HEK293 (cell line): Measurements from ENCODE around the gene PET100.

Experiments used
- CTCF ChIA-PET: fragments of 350-600 bp; formaldehyde crosslinking; extraction: SDS; loops from one replicate; lab custom pipeline; 2021; ENCODE audit warnings: antibody characterized with exemption; lab: Yijun Ruan, JAX
- POLR2A ChIA-PET: fragments of 300-600 bp; formaldehyde crosslinking; extraction: SDS; loops from one replicate; lab custom pipeline; 2020; ENCODE audit warnings: antibody characterized with exemption, inconsistent platforms; lab: Yijun Ruan, JAX
- H3K27ac ChIP-seq: fragments of 200-500 bp; sonication (Bioruptor generic); 2 replicates; pipeline ENCODE4 v1.5.1; 2014; ENCODE audit warnings: low read depth, low read length, control low read depth, inconsistent platforms; ENCODE audit errors: extremely low read depth
- H3K36me3 ChIP-seq, 2 experiments: fragments of 200-500 bp in 1 of 2; sonication (Bioruptor generic) in 1 of 2; 1 replicate in 1 of 2; 2 replicates in 1 of 2; pipeline ENCODE4 v1.5.1; 2014 to 2017; ENCODE audit warnings: inconsistent platforms in 2 of 2, low read length in 2 of 2; ENCODE audit not compliant: control insufficient read depth in 2 of 2, insufficient read depth in 1 of 2
- H3K4me1 ChIP-seq: fragments of 200-500 bp; sonication (Bioruptor generic); 2 replicates; pipeline ENCODE4 v1.5.1; 2014; ENCODE audit warnings: mild to moderate bottlenecking, low read length, inconsistent platforms; ENCODE audit not compliant: control insufficient read depth, insufficient read depth
- H3K4me3 ChIP-seq: 2 replicates; pipeline ENCODE4 v1.5.1; 2011; ENCODE audit warnings: low read depth, mild to moderate bottlenecking, control low read depth, low read length, moderate library complexity
- H3K9me3 ChIP-seq: fragments of 200-500 bp; sonication (Bioruptor generic); 2 replicates; pipeline ENCODE4 v1.5.1; 2014; ENCODE audit warnings: low read depth, low read length, inconsistent platforms; ENCODE audit not compliant: control insufficient read depth, insufficient read depth
- HOXD13 ChIP-seq: sonication (generic); formaldehyde crosslinking; IDR thresholded peaks from 2 replicates; pipeline ENCODE4 v1.8.0; 2022; ENCODE audit warnings: missing genetic modification reagents, borderline replicate concordance
- KLF1 ChIP-seq: fragments of 450-650 bp; formaldehyde crosslinking; IDR thresholded peaks from 2 replicates; pipeline ENCODE4 v1.5.1; 2016; ENCODE audit warnings: missing biosample characterization, missing genetic modification characterization
- KLF10 ChIP-seq: fragments of 450-650 bp; IDR thresholded peaks from 2 replicates; pipeline ENCODE4 v1.5.1; 2018; ENCODE audit warnings: missing biosample characterization, mild to moderate bottlenecking, missing genetic modification characterization
- KLF16 ChIP-seq: fragments of 450-650 bp; formaldehyde crosslinking; IDR thresholded peaks from 2 replicates; pipeline ENCODE4 v1.5.1; 2017; ENCODE audit warnings: missing biosample characterization, missing genetic modification characterization
- KLF8 ChIP-seq: fragments of 450-650 bp; formaldehyde crosslinking; IDR thresholded peaks from 2 replicates; pipeline ENCODE4 v1.5.1; 2016; ENCODE audit warnings: missing biosample characterization, missing genetic modification characterization
- MEIS1 ChIP-seq: sonication (generic); formaldehyde crosslinking; IDR thresholded peaks from 2 replicates; pipeline ENCODE4 v1.8.1; 2022; ENCODE audit warnings: missing genetic modification reagents, mild to moderate bottlenecking, borderline replicate concordance
- OSR2 ChIP-seq: fragments of 450-650 bp; formaldehyde crosslinking; IDR thresholded peaks from 2 replicates; pipeline ENCODE4 v1.5.1; 2016; ENCODE audit warnings: missing biosample characterization, missing genetic modification characterization
- ZFP41 ChIP-seq: fragments of 450-650 bp; formaldehyde crosslinking; IDR thresholded peaks from 2 replicates; pipeline ENCODE4 v1.5.1; 2016; ENCODE audit warnings: missing biosample characterization, missing genetic modification characterization, borderline replicate concordance
- ZNF138 ChIP-seq: fragments of 450-650 bp; formaldehyde crosslinking; IDR thresholded peaks from 2 replicates; pipeline ENCODE4 v1.5.1; 2016; ENCODE audit warnings: missing biosample characterization, missing genetic modification characterization, borderline replicate concordance
- ZNF169 ChIP-seq: fragments of 450-650 bp; formaldehyde crosslinking; IDR thresholded peaks from 2 replicates; pipeline ENCODE4 v1.5.1; 2016; ENCODE audit warnings: missing biosample characterization, missing genetic modification characterization
- ZNF175 ChIP-seq: fragments of 450-650 bp; formaldehyde crosslinking; IDR thresholded peaks from 2 replicates; pipeline ENCODE4 v1.5.1; 2016; ENCODE audit warnings: missing biosample characterization, missing genetic modification characterization
- ZNF184 ChIP-seq: fragments of 450-650 bp; IDR thresholded peaks from 2 replicates; pipeline ENCODE4 v1.5.1; 2018; ENCODE audit warnings: missing biosample characterization, mild to moderate bottlenecking, missing genetic modification characterization
- ZNF292 ChIP-seq: fragments of 450-650 bp; formaldehyde crosslinking; IDR thresholded peaks from 2 replicates; pipeline ENCODE4 v1.5.1; 2016; ENCODE audit warnings: low read depth, missing biosample characterization, missing genetic modification characterization, borderline replicate concordance
- ZNF335 ChIP-seq: fragments of 450-650 bp; formaldehyde crosslinking; conservative IDR thresholded peaks from 2 replicates; pipeline ENCODE4 v1.5.1; 2016; ENCODE audit warnings: missing biosample characterization, missing genetic modification characterization
- ZNF423 ChIP-seq: fragments of 450-650 bp; formaldehyde crosslinking; IDR thresholded peaks from 2 replicates; pipeline ENCODE4 v1.5.1; 2016; ENCODE audit warnings: missing biosample characterization, missing genetic modification characterization
- ZNF501 ChIP-seq: fragments of 450-650 bp; formaldehyde crosslinking; IDR thresholded peaks from 2 replicates; pipeline ENCODE4 v1.5.1; 2016; ENCODE audit warnings: missing biosample characterization, missing genetic modification characterization
- ZNF544 ChIP-seq: fragments of 450-650 bp; formaldehyde crosslinking; IDR thresholded peaks from 2 replicates; pipeline ENCODE4 v1.5.0; 2017; ENCODE audit warnings: missing biosample characterization, missing genetic modification characterization
- ZNF596 ChIP-seq: fragments of 450-650 bp; IDR thresholded peaks from 2 replicates; pipeline ENCODE4 v1.5.0; 2018; ENCODE audit warnings: missing biosample characterization, mild to moderate bottlenecking, missing genetic modification characterization, moderate library complexity
- ZNF76 ChIP-seq: fragments of 450-650 bp; formaldehyde crosslinking; IDR thresholded peaks from 2 replicates; pipeline ENCODE4; 2016; ENCODE audit warnings: low read depth, missing biosample characterization, missing genetic modification characterization, borderline replicate concordance
- ZNF791 ChIP-seq: fragments of 450-650 bp; formaldehyde crosslinking; IDR thresholded peaks from 2 replicates; pipeline ENCODE4 v1.5.1; 2016; ENCODE audit warnings: missing biosample characterization, missing genetic modification characterization
- ZSCAN30 ChIP-seq: fragments of 450-650 bp; IDR thresholded peaks from 2 replicates; pipeline ENCODE4 v1.5.1; 2018; ENCODE audit warnings: missing biosample characterization, mild to moderate bottlenecking, missing genetic modification characterization, moderate library complexity
- TF ChIP-seq, protein P1 (sequence below): fragments of 450-650 bp; formaldehyde crosslinking; IDR thresholded peaks from 2 replicates; pipeline ENCODE4 v1.5.1; 2016; ENCODE audit warnings: missing biosample characterization, missing genetic modification characterization
- TF ChIP-seq, protein P2 (sequence below): fragments of 450-650 bp; formaldehyde crosslinking; optimal IDR thresholded peaks from 2 replicates; pipeline ENCODE3; 2016; ENCODE audit warnings: missing biosample characterization, mild to moderate bottlenecking, missing genetic modification characterization
- TF ChIP-seq, protein P3 (sequence below): fragments of 450-650 bp; formaldehyde crosslinking; IDR thresholded peaks from 2 replicates; pipeline ENCODE4 v1.5.1; 2016; ENCODE audit warnings: missing biosample characterization, missing genetic modification characterization
- TF ChIP-seq, protein P4 (sequence below): fragments of 450-650 bp; formaldehyde crosslinking; IDR thresholded peaks from 2 replicates; pipeline ENCODE4 v1.5.1; 2016; ENCODE audit warnings: missing biosample characterization, missing genetic modification characterization
- TF ChIP-seq, protein P5 (sequence below): fragments of 450-650 bp; formaldehyde crosslinking; IDR thresholded peaks from 2 replicates; pipeline ENCODE4 v1.5.1; 2016; ENCODE audit warnings: missing biosample characterization, missing genetic modification characterization, low read depth
- TF ChIP-seq, protein P6 (sequence below): fragments of 450-650 bp; formaldehyde crosslinking; IDR thresholded peaks from 2 replicates; pipeline ENCODE4 v1.5.1; 2016; ENCODE audit warnings: missing biosample characterization, missing genetic modification characterization

PET100 gene, protein sequence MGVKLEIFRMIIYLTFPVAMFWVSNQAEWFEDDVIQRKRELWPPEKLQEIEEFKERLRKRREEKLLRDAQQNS

DNA sequence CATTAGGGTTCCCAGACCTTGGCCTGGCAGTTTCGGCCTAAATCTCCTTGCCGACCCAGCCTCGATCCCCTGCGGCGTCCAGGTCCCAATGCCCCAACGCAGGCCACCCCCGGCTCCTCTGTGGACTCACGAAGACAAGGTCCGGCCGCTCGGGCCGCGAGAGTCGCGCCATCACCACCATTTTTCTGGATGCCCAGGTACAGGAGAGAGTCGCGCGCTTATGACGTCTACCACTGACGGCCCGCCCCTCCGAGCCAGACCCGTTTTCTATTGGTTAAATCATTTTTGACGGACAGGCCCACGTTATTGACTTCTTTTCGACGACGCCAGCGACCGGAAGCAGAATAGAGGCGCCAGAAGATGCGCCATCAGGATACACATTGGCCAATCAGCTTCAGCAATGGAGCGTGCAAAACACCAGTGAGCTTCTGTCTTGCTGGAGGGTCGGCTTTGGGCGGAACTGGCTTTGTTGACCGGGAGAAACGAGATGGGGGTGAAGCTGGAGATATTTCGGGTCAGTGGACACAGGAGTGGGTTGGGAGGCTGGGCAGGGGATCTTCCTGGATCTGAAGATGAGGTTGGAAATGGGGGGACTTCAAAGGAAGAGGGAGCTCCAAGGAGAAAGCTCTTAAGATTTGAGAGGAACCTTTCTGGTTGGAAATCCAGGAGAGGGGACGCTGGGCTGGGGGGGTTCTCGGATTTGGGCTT lies at the start of gene PET100, which contains the start of gene XAB2:
TSS of gene PET100 (plus strand) at position 447 of the 708 bp plus-strand sequence. CDS start at position 488, 41 bp downstream.
TSS of gene XAB2 (minus strand) at position 199 of the 708 bp plus-strand sequence. CDS start at position 181, 18 bp downstream.
- Histone ChIP-seq H3K9me3 (no peaks in the 10 kb centered on the region), H3K36me3 (peaks cover 0 to 41% of the 10 kb centered on the region in 2 experiments; a peak in 2 of 3 replicates), H3K4me1 (peaks cover 4% of the 10 kb centered on the region; the same call in 1 of the 2 replicates), H3K27ac (no peak within 1 kb of the TSS; the same call in 1 of the 2 replicates), H3K4me3 (peak within 1 kb of the TSS; percentile 91)
- POLR2A ChIA-PET, result interaction anchor here (0.6 to 1.9 kb wide), 15 partner anchors 8 to 550 kb away, joined by 3 to 14 read pairs (median 4); partner anchors contain the start of genes CAMSAP3, LRRC8E and TIMM44
- CTCF ChIA-PET, result interaction anchor here (0.6 to 1.6 kb wide), 4 partner anchors 51 to 175 kb away, joined by 3 to 7 read pairs (median 4); partner anchors contain the start of gene TRAPPC5
- TF ChIP-seq, protein P1, sequence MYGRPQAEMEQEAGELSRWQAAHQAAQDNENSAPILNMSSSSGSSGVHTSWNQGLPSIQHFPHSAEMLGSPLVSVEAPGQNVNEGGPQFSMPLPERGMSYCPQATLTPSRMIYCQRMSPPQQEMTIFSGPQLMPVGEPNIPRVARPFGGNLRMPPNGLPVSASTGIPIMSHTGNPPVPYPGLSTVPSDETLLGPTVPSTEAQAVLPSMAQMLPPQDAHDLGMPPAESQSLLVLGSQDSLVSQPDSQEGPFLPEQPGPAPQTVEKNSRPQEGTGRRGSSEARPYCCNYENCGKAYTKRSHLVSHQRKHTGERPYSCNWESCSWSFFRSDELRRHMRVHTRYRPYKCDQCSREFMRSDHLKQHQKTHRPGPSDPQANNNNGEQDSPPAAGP (tag by site-specific recombination), result peak; percentile 11; the same call in 1 of the 2 replicates
- no peak for TF ChIP-seq ZNF791 (tag by site-specific recombination)
- peak; percentile 63 for TF ChIP-seq ZNF335 (tag by site-specific recombination)
- TF ChIP-seq, protein P2, sequence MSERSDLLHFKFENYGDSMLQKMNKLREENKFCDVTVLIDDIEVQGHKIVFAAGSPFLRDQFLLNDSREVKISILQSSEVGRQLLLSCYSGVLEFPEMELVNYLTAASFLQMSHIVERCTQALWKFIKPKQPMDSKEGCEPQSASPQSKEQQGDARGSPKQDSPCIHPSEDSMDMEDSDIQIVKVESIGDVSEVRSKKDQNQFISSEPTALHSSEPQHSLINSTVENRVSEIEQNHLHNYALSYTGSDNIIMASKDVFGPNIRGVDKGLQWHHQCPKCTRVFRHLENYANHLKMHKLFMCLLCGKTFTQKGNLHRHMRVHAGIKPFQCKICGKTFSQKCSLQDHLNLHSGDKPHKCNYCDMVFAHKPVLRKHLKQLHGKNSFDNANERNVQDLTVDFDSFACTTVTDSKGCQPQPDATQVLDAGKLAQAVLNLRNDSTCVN (tag by site-specific recombination), result no peak
- peak; percentile 20; the same call in 1 of the 2 replicates for TF ChIP-seq ZSCAN30 (tag by site-specific recombination)
- TF ChIP-seq ZNF292, result no peak
- no peak for TF ChIP-seq OSR2 (tag by site-specific recombination)
- TF ChIP-seq KLF1 (tag by site-specific recombination), result 0 out of 2 replicates have a peak, but pooled peaks have one; percentile 42
- no peak for TF ChIP-seq MEIS1 (CRISPR knock-in tag)
- TF ChIP-seq ZNF138 (tag by site-specific recombination), result no peak
- no peak for TF ChIP-seq ZFP41
- TF ChIP-seq ZNF175, result no peak
- no peak for TF ChIP-seq ZNF423 (tag by site-specific recombination)
- TF ChIP-seq ZNF184, result no peak
- no peak for TF ChIP-seq HOXD13 (CRISPR knock-in tag)
- TF ChIP-seq ZNF596 (tag by site-specific recombination), result no peak
- no peak for TF ChIP-seq ZNF169
- no peak for TF ChIP-seq KLF10 (tag by site-specific recombination)
- TF ChIP-seq, protein P3, sequence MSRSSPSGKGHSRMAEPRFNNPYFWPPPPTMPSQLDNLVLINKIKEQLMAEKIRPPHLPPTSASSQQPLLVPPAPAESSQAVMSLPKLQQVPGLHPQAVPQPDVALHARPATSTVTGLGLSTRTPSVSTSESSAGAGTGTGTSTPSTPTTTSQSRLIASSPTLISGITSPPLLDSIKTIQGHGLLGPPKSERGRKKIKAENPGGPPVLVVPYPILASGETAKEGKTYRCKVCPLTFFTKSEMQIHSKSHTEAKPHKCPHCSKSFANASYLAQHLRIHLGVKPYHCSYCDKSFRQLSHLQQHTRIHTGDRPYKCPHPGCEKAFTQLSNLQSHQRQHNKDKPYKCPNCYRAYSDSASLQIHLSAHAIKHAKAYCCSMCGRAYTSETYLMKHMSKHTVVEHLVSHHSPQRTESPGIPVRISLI (tag by site-specific recombination), result no peak
- TF ChIP-seq ZNF76, result no peak
- TF ChIP-seq ZNF544, result no peak
- TF ChIP-seq, protein P4, sequence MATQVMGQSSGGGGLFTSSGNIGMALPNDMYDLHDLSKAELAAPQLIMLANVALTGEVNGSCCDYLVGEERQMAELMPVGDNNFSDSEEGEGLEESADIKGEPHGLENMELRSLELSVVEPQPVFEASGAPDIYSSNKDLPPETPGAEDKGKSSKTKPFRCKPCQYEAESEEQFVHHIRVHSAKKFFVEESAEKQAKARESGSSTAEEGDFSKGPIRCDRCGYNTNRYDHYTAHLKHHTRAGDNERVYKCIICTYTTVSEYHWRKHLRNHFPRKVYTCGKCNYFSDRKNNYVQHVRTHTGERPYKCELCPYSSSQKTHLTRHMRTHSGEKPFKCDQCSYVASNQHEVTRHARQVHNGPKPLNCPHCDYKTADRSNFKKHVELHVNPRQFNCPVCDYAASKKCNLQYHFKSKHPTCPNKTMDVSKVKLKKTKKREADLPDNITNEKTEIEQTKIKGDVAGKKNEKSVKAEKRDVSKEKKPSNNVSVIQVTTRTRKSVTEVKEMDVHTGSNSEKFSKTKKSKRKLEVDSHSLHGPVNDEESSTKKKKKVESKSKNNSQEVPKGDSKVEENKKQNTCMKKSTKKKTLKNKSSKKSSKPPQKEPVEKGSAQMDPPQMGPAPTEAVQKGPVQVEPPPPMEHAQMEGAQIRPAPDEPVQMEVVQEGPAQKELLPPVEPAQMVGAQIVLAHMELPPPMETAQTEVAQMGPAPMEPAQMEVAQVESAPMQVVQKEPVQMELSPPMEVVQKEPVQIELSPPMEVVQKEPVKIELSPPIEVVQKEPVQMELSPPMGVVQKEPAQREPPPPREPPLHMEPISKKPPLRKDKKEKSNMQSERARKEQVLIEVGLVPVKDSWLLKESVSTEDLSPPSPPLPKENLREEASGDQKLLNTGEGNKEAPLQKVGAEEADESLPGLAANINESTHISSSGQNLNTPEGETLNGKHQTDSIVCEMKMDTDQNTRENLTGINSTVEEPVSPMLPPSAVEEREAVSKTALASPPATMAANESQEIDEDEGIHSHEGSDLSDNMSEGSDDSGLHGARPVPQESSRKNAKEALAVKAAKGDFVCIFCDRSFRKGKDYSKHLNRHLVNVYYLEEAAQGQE (tag by site-specific recombination), result no peak
- TF ChIP-seq, protein P5, sequence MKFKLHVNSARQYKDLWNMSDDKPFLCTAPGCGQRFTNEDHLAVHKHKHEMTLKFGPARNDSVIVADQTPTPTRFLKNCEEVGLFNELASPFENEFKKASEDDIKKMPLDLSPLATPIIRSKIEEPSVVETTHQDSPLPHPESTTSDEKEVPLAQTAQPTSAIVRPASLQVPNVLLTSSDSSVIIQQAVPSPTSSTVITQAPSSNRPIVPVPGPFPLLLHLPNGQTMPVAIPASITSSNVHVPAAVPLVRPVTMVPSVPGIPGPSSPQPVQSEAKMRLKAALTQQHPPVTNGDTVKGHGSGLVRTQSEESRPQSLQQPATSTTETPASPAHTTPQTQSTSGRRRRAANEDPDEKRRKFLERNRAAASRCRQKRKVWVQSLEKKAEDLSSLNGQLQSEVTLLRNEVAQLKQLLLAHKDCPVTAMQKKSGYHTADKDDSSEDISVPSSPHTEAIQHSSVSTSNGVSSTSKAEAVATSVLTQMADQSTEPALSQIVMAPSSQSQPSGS (tag by site-specific recombination), result peak; percentile 29; the same call in 1 of the 2 replicates
- TF ChIP-seq, protein P6, sequence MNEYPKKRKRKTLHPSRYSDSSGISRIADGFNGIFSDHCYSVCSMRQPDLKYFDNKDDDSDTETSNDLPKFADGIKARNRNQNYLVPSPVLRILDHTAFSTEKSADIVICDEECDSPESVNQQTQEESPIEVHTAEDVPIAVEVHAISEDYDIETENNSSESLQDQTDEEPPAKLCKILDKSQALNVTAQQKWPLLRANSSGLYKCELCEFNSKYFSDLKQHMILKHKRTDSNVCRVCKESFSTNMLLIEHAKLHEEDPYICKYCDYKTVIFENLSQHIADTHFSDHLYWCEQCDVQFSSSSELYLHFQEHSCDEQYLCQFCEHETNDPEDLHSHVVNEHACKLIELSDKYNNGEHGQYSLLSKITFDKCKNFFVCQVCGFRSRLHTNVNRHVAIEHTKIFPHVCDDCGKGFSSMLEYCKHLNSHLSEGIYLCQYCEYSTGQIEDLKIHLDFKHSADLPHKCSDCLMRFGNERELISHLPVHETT (tag by site-specific recombination), result 0 out of 2 replicates have a peak, but pooled peaks have one; percentile 50
- no peak for TF ChIP-seq ZNF501 (tag by site-specific recombination)
- TF ChIP-seq KLF16, result 0 out of 2 replicates have a peak, but pooled peaks have one; percentile 48
- TF ChIP-seq KLF8 (tag by site-specific recombination), result peak; percentile 60; the same call in 1 of the 2 replicates
